SJCRH30 (cell line): Measurements from ENCODE around the gene SLC8A1. TPM values are rescaled to one million over a fixed set of nuclear protein-coding genes. Genes with fewer than 3 reads are reported as not detected.
"Not testable (repeated sequence)": the region's sequence is repeated elsewhere in the genome, so short reads cannot be mapped to it uniquely, and the experiment has no call there.

Experiments used
- DNase-seq, 2 experiments: peaks; one replicate each; pipeline ENCODE4 v3.0.0-alpha.2; 2015 to 2020
- H3K27ac ChIP-seq: fragments of 250-450 bp; sonication (Bioruptor Pico); 2 replicates; pipeline ENCODE4 v1.5.1; 2020; ENCODE audit warnings: mild to moderate bottlenecking, moderate library complexity
- H3K27me3 ChIP-seq: fragments of 250-450 bp; sonication (Bioruptor Pico); 2 replicates; pipeline ENCODE4 v1.5.1; 2020; ENCODE audit warnings: mild to moderate bottlenecking, moderate library complexity
- H3K36me3 ChIP-seq: fragments of 250-450 bp; sonication (Bioruptor Pico); 2 replicates; pipeline ENCODE4 v1.5.1; 2020; ENCODE audit warnings: mild to moderate bottlenecking, moderate library complexity
- H3K4me1 ChIP-seq: fragments of 250-450 bp; sonication (Bioruptor Pico); 2 replicates; pipeline ENCODE4 v1.5.1; 2020; ENCODE audit warnings: mild to moderate bottlenecking, moderate library complexity
- H3K4me3 ChIP-seq: fragments of 250-450 bp; sonication (Bioruptor Pico); 2 replicates; pipeline ENCODE4 v1.5.1; 2020; ENCODE audit warnings: mild to moderate bottlenecking, moderate library complexity
- H3K9me3 ChIP-seq: fragments of 250-450 bp; sonication (Bioruptor Pico); replicated peaks from 2 replicates; pipeline ENCODE4 v1.5.1; 2020; ENCODE audit warnings: mild to moderate bottlenecking, moderate library complexity
- total RNA-seq: library from RNA; depleted of rRNA; stranded (reverse); fragments of >200 nt; shearing (Covaris generic); gene quantifications from 2 replicates; pipeline ENCODE4 v1.2.3, GENCODE V29; 2014

The SLC8A1 gene
- total RNA-seq, 1 experiment from 2014 or later = 27.1 TPM

DNA sequence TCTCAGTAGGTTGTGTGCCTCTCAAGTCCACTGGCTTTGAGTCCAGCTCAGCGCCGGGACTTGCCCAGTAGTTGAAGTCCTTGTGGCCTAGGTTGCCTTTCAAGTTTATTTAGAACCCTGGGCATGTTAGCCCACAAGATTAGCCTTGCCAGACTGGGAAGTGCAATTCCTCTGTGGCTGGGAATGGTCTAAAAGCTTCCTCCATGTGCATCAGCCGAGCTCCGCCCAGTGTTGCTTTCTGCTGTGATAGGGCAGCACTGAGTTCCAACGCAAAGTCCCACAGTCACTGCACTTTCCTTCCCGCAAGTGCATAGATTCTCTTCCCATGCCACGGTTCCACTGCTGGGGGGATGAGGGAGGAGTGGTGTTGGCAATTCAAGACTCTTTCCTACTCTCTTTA lies 364.0 kb downstream of the SLC8A1 start:
- H3K9me3 ChIP-seq = no peaks in the 10 kb centered on the region
- no peak for DNase-seq
- H3K4me3 ChIP-seq = no peak overlapping the region
- H3K4me1 ChIP-seq = peaks cover 2% of the 10 kb centered on the region; the same call in 1 of the 2 replicates
- no peaks in the 10 kb centered on the region for H3K27me3 ChIP-seq
- H3K27ac ChIP-seq = no peak overlapping the region
- H3K36me3 ChIP-seq = no peaks in the 10 kb centered on the region

- no peaks in the 10 kb centered on the region for H3K27me3 ChIP-seq
- no peaks in the 10 kb centered on the region for H3K9me3 ChIP-seq
- no peak overlapping the region for H3K27ac ChIP-seq
- no peaks in the 10 kb centered on the region for H3K36me3 ChIP-seq
- H3K4me3 ChIP-seq = no peak overlapping the region
- DNase-seq = no peak
- no peaks in the 10 kb centered on the region for H3K4me1 ChIP-seq
Measured at GRCh38 chr2:40087434-40087833, 364.5 kb downstream of the SLC8A1 start.

DNA sequence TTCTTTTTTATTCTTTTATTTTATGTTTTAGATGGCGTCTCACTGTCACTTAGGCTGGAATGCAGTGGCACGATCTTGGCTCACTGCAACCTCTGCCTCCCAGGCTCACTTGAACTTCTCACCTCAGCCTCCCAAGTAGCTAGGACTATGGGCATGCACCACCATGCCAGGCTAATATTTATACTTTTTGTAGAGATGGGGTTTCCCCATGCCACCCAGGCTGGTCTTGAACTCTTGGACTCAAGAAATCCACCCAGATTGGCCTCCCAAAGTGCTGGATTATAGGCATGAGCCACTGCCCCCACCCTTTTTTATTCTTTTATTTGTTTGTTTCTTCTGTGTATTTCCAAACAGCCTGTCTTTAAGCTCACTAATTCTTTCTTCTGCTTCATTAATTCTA lies 366.1 kb downstream of the SLC8A1 start:
- Histone ChIP-seq H3K36me3 (no peaks in the 10 kb centered on the region), H3K4me1 (no peaks in the 10 kb centered on the region), H3K4me3 (no peak overlapping the region), H3K27ac (no peak overlapping the region), H3K27me3 (no peaks in the 10 kb centered on the region), H3K9me3 (no peaks in the 10 kb centered on the region; the same call in 1 of the 2 replicates)
- no peak for DNase-seq

GRCh38 chr2:40073336-40073735 lies 378.6 kb downstream of the SLC8A1 start:
- H3K4me3 ChIP-seq, H3K36me3 ChIP-seq, H3K27me3 ChIP-seq, H3K27ac ChIP-seq, DNase-seq, H3K4me1 ChIP-seq, H3K9me3 ChIP-seq: not testable (repeated sequence)

- no peaks in the 10 kb centered on the region for H3K36me3 ChIP-seq
- no peak overlapping the region for H3K27ac ChIP-seq
- no peak overlapping the region for H3K4me3 ChIP-seq
- no peak for DNase-seq
- H3K27me3 ChIP-seq = no peaks in the 10 kb centered on the region
- H3K4me1 ChIP-seq = no peaks in the 10 kb centered on the region
- H3K9me3 ChIP-seq = no peaks in the 10 kb centered on the region; the same call in 1 of the 2 replicates
Measured at GRCh38 chr2:40072442-40073232, 379.3 kb downstream of the SLC8A1 start.

GRCh38 chr2:40062381-40062780 lies 389.5 kb downstream of the SLC8A1 start:
- Histone ChIP-seq H3K4me1 (no peaks in the 10 kb centered on the region), H3K27me3 (no peaks in the 10 kb centered on the region), H3K36me3 (no peaks in the 10 kb centered on the region), H3K27ac (no peak overlapping the region), H3K4me3 (no peak overlapping the region), H3K9me3 (peaks cover 3% of the 10 kb centered on the region; the same call in 1 of the 2 replicates)
- no peak for DNase-seq

DNA sequence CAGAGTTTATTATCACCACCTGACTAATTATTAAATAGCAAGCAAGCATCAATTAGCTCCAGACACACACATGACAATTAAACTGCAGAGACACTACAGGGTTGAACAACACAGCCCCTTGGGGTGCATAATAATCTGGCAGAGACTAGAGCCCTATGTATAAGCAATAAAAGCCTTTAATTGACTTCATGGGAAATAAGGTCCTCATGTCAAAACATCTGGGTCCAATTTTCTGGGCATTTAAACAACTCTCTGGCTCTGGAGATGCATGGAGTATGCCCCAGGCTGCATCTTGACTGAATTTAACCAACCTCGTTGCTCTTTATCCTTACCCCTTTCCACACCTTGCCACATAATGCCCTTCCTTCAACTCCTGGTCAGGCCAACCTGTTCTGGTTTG lies 402.1 kb downstream of the SLC8A1 start:
- H3K36me3 ChIP-seq = no peaks in the 10 kb centered on the region
- H3K4me3 ChIP-seq = no peak overlapping the region
- no peaks in the 10 kb centered on the region for H3K4me1 ChIP-seq
- H3K27me3 ChIP-seq = no peaks in the 10 kb centered on the region
- no peak overlapping the region for H3K27ac ChIP-seq
- no peak for DNase-seq
- H3K9me3 ChIP-seq = no peaks in the 10 kb centered on the region

GRCh38 chr2:40048506-40048905 lies 403.4 kb downstream of the SLC8A1 start:
- no peaks in the 10 kb centered on the region for H3K27me3 ChIP-seq
- H3K4me1 ChIP-seq = no peaks in the 10 kb centered on the region
- H3K4me3 ChIP-seq = no peak overlapping the region
- H3K27ac ChIP-seq = no peak overlapping the region
- DNase-seq = no peak
- H3K36me3 ChIP-seq = no peaks in the 10 kb centered on the region
- H3K9me3 ChIP-seq = no peaks in the 10 kb centered on the region

GRCh38 chr2:40047406-40047805 lies 404.5 kb downstream of the SLC8A1 start:
- H3K27ac ChIP-seq = no peak overlapping the region
- no peak for DNase-seq
- H3K4me1 ChIP-seq = no peaks in the 10 kb centered on the region
- H3K36me3 ChIP-seq = no peaks in the 10 kb centered on the region
- no peak overlapping the region for H3K4me3 ChIP-seq
- H3K9me3 ChIP-seq = no peaks in the 10 kb centered on the region; the same call in 1 of the 2 replicates
- H3K27me3 ChIP-seq = no peaks in the 10 kb centered on the region
